NK-92 treated with Interleukin-12 subunit alpha and Interleukin-12 subunit beta, amount 100 ng/mL, for 24 hours (cell line): Measurements from ENCODE around the gene SS18L1.

Experiments
- DNase-seq: peaks from one replicate; lab custom pipeline; 2025; lab: John Stamatoyannopoulos, UW

Gene SS18L1

DNA sequence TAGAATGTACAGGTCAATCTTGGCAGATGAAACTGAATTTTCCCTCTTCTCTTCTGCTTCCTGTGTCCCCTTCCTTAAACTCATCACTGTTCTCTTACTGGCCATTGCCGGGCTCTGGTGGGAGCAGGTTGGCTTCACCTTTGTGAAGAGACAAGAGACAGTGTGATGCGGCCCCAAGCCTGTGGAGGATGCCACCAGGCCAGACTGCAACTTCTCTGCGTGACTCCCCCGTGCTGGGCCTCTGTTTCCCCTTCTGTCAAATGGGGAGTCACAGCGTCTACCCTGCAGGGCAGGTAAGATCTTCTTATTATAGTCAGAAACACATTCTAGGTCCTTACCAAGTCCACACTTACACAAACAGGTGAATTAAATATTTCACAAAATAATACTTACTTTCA lies 23.2 kb upstream of the SS18L1 start:
- DNase-seq = no peak

DNA sequence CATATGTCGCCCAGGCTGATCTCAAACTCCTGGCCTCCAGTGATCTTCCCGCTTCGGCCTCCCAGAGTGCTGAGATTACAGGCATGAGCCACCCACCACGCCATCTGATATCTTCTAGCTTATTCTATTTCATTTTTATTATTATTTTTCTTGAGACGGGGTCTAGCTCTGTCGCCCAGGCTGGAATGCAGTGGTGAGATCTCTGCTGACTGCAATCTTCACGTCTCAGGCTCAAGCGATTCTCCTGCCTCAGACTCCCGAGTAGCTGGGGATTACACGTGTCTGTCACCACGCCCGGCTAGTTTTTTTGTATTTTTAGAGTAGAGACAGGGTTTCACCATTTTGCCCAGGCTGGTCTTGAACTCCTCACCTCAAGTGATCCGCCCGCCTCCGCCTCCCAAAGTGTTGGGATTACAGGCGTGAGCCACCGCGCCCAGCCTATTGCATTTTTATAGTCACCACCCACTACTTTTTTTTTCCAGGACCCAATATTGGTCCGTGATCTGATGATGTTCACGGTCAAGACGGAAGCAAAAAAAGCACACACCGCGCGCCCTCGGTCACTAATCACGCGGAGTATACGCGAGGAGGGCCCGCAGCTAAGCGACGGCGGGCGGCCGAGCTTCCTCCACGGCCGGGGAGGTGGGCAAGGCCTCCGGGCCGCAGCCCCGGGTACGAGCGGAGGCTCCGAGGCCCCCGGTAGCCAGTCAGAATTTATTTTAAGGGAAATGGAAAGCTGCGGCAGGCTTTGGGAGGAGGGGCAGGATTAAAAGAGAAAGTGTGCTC lies 22.4 kb upstream of the SS18L1 start:
- DNase-seq = no peak

GRCh38 chr20:62121776-62122653 lies 21.6 kb upstream of the SS18L1 start, which contains the start of gene LSM14B:
Gene LSM14B (plus strand): TSS chr20:62122475. CDS start chr20:62122667, 192 bp downstream.
- peak; percentile 95 for DNase-seq

GRCh38 chr20:62122654-62123449 lies 20.7 kb upstream of the SS18L1 start:
- no peak for DNase-seq

DNA sequence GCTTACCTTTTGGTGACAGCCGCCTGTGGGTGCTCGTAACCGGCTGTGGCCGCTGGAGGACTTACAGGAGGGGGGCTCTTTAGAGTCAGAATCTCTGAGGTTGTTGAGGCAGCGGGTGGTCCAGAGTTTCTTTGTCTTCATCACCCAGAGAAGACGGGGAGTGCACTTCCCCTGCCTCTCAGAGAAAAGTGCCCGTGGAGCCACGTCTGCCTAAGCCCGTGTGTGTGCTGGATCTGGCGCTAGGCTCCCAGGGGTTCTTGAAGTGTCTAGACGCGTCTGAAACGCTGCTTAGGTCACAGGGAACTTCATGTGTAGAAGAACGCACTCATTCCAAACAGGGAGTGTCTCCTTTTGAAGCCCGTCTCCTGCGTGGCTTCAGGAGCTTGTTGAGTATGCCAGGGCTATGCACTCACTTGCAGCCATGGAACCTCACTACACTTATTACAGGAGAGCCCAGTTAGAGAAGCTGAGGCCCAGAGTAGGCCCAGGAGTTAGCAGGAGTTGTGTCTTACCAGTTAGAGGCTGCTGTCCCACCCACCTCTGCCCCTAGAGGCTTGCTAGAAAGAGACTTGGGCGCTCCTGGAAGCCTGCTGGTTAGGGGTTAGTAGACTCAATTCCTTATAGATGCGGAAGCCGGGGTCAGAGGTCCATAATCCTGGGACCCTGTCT lies 20.0 kb upstream of the SS18L1 start:
- DNase-seq = no peak

DNA sequence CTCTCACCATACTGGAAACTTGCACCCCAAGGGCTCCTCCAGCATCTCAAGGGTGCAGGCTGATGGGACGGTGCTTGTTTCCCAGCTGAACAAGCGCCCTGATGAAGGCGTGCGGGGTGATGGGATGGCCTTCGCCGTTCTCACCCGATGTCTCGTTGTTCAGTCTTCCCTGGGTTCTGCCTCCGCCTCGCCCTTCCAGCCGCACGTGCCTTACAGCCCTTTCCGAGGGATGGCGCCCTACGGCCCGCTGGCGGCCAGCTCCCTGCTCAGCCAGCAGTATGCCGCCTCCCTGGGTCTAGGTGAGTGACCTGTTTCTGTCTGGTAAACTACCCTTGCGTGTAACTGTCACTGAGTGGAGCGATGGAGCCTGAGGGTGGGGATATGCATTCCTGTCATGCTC lies 17.4 kb upstream of the SS18L1 start:
- no peak for DNase-seq

GRCh38 chr20:62127799-62128198 lies 15.8 kb upstream of the SS18L1 start:
- DNase-seq = no peak

DNA sequence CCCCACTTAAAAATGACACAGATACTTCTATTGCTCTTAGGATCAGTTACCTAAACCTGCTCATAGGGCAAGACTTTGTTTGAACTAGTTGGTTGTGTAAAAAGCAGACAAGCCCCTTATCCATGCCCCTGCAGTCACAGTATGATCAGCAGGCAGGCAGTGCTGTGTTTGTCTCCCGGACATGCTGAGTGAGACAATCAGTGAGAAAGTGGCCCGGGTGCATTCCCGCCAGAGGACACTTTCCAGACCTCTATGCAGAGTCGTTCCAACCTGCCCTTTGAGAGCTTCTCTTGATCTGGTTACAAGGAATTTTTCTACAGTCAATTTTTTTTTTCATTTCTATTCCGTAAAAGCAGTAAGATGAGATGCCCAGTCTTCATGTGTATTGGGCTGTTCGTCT lies 15.1 kb upstream of the SS18L1 start:
- DNase-seq = no peak

GRCh38 chr20:62129731-62130531 lies 13.6 kb upstream of the SS18L1 start:
- no peak for DNase-seq

GRCh38 chr20:62131560-62132320 lies 11.8 kb upstream of the SS18L1 start:
- no peak for DNase-seq

- DNase-seq = no peak
Observed at GRCh38 chr20:62132421-62132820, 11.1 kb upstream of the SS18L1 start.

DNA sequence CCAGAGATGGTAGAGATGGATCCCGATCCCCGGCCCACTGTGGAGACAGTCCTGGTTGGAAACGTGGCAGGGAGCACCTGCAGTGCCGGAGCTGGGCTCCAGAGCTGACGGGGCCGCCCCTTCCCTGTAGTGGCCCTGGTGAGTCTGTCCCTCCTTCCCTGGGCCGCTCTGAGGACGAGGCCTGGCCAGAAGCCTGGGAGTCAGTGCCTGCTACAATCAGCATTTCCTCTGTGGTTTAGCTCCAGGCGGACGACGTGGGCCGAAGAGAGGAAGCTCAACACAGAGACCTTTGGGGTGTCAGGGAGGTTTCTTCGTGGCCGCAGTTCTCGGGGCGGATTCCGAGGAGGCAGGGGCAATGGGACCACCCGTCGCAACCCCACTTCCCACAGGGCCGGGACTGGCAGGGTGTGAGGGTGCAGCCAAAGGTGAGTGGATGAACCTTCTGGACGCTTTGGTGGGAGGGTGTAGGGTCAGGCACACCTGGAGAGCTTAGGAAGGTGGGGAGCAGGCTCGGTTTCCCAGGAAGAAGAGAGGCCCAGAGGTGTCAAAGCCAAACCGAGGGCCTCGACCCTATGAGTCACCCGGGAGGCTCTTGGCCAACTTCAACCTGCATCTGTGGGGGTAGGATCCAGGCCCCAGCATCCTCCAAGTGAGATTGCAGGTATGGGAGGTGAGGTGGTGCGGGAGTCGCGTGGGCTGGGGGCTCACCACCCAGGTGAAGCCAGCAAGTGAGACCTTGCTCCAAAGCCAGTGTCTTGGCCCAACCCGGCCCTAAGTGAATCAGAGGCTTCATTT lies 10.3 kb upstream of the SS18L1 start:
- no peak for DNase-seq

GRCh38 chr20:62133864-62134263 lies 9.7 kb upstream of the SS18L1 start:
- DNase-seq = no peak

DNA sequence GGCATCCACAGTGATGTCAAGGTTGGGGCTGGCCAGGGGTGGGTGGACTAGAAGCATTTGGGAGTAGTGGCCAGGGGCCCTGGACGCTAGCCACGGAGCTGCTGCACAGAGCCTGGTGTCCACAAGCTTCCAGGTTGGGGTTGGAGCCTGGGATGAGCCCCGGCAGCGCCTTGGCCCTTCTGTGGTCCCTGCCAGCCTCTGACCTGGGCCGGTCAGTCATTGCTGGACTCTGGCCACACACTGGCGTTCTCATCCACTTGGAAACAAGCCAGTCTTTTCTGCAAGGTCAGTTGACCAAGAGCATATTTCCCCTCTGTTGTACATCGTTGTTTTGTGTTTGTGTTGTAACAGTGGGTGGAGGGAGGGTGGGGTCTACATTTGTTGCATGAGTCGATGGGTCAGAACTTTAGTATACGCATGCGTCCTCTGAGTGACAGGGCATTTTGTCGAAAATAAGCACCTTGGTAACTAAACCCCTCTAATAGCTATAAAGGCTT lies 8.8 kb upstream of the SS18L1 start:
- DNase-seq = no peak

DNA sequence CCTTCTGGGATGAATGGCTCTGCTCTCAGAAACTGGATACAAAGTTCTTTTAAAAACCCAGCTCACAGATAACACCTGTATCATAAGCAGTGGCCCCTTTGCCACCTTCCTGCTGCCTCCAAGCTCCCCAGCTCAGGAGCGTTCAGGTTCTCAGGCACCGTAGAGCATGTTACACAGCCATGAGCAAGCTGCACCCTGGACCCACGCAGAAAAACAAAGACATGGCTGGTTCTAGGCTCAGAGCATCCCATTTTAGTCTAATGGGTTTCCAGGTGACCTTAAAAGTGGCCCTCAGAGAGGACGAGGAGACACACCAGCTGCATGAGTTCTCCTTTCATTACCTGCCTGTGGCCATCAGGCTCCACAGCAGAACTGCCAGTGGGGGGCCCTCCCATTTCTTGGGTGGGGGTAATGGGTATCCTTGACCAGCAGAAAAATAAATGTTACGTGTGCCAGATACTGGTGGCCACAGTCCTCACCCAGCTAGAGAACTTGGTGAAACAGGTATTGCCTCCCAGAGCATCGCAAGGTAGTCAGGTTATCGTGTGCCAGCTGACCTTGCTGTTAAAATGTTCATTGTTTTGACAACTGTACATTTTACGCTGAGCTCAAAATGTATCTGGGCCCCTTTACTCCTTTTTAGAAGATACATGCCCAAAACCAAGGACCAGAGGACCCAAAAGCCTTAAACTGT lies 7.8 kb upstream of the SS18L1 start:
- no peak for DNase-seq

DNA sequence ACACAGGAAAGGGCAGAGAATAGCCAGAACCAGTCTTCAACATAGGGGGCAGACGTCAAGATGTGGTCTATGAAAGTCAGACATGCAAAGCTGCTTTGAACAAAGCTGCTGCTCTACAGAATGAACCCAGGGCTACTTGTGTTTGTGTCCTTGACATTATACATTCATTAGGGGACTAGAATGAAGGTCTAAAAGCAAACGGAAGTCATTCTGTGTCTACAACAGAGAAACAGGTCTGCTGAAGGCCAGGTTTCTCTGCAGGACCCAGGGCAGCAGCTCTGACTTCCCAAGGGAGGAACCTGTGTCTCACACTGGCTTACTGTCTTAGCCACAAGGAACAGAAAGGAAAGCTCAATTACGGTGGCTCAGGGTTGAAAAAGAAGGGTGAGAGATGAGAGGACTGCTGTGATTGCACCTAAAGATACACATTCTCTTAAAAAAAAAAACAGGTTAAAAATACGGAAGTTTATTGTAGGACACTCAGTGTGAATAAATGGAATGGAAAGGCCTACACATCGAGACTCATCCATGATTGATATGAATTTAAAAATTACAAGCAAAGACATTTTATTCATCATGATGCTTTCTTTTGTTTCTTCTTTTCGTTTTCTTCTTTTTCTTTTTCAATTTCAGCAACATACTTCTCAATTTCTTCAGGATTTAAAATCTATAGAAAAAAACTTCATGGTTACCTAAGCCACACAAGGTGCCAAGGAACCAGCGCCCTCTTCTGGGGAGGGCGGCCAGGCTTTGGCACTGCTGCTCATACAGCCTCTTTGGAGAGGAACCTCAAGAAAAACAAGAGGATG lies 7.1 kb upstream of the SS18L1 start:
- DNase-seq = peak; percentile 18

DNA sequence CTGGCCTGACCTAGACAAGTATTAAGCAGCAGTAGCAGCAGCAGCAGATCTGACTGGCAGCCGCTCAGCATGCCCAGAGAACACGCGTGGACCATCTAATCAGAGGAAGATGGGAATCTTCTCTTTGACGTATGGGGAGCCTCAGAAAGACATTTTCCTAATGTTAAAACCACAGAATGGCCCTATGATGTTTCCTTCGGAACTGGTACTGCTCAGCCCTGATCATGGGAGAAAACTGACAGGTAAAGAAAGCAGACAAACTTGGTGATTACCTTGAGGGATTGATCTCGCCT lies 6.5 kb upstream of the SS18L1 start:
- DNase-seq = no peak
